GM12873 (cell line): ENCODE measurements around the gene OSBP2.

ENCODE experiments used
- TF ChIP-seq, protein P1 (sequence below): IDR thresholded peaks from 2 replicates; pipeline ENCODE4 v1.5.1; 2012; ENCODE audit warnings: low read depth, mild to moderate bottlenecking, moderate library complexity, low read length, control low read depth; ENCODE audit not compliant: insufficient read depth; ENCODE audit errors: missing control alignments

Gene OSBP2

DNA sequence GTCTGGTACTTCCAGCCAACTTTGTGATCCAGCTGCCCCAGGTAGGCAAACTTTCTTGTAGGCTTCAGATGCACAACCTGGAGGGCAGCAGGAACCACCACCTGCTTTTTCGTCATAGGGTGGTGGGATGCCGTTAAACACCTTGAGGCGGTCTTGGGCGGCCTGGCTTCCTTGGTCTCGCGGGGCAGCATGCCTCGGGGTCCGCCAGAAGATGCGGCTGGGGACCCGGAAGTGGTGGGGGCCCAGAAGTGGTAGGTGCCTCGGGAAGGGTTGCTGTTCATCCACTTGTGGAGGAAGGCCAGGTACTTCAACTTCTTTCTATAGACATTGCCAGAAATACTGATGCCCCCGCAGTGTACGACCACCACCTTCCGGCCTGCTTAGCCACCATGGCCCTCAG, 40.3 kb upstream of the OSBP2 start:
- TF ChIP-seq, protein P1, sequence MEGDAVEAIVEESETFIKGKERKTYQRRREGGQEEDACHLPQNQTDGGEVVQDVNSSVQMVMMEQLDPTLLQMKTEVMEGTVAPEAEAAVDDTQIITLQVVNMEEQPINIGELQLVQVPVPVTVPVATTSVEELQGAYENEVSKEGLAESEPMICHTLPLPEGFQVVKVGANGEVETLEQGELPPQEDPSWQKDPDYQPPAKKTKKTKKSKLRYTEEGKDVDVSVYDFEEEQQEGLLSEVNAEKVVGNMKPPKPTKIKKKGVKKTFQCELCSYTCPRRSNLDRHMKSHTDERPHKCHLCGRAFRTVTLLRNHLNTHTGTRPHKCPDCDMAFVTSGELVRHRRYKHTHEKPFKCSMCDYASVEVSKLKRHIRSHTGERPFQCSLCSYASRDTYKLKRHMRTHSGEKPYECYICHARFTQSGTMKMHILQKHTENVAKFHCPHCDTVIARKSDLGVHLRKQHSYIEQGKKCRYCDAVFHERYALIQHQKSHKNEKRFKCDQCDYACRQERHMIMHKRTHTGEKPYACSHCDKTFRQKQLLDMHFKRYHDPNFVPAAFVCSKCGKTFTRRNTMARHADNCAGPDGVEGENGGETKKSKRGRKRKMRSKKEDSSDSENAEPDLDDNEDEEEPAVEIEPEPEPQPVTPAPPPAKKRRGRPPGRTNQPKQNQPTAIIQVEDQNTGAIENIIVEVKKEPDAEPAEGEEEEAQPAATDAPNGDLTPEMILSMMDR, result no peak

- TF ChIP-seq, protein P1, result no peak
These were observed 39.1 kb upstream of the OSBP2 start for GRCh38 chr22:30655532-30655931.

- TF ChIP-seq, protein P1, result no peak
These were observed 32.6 kb upstream of the OSBP2 start for GRCh38 chr22:30662040-30662439.

- TF ChIP-seq, protein P1, result no peak
These were observed 29.9 kb upstream of the OSBP2 start for GRCh38 chr22:30664798-30665197.

DNA sequence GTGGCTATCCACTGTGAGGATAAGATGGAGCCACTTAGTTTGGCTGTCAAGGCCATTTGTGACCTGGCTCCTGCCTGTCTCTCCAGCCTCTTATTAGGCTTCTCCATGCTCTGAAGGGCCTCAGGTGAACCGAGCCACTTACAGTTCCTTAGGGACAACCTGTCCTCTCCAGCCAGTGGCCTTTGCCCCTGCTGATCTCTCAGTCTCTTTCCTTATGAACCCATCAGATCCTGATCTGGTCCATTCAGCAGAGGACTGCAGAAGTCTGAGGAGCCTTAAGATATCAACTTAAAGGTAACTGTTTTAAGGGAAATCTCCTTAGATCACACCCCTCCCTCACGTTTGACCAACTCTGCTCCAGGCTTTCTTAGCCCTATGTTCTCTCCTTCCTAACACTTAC, 29.4 kb upstream of the OSBP2 start:
- TF ChIP-seq, protein P1, result no peak

- TF ChIP-seq, protein P1, result no peak
These were observed 28.9 kb upstream of the OSBP2 start for GRCh38 chr22:30665786-30666185.

DNA sequence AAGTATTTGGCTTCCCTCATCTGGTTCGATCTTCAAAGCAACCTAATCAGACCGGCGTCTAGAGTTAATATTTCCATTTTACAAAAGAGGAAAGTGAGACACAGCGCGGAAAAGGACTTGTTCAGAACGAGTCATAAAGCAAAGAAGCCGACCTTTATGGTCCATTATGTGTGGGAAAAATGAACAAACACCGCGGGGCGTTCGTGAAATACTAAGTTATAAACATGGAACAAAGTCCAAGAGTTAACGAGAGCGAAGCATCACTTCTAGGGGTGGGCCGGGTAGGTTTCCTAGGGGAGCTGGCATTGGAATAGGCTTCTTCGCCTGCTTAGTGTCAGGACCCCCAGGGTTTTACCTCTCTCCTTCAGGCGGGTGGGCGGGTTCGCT, 27.6 kb upstream of the OSBP2 start:
- TF ChIP-seq, protein P1, result no peak
